Measurements from ENCODE around the gene COPS9.

The COPS9 gene

GRCh38 chr2:240105982-240106381 lies 30.1 kb downstream of the COPS9 start:
- no peak for DNase-seq

DNA sequence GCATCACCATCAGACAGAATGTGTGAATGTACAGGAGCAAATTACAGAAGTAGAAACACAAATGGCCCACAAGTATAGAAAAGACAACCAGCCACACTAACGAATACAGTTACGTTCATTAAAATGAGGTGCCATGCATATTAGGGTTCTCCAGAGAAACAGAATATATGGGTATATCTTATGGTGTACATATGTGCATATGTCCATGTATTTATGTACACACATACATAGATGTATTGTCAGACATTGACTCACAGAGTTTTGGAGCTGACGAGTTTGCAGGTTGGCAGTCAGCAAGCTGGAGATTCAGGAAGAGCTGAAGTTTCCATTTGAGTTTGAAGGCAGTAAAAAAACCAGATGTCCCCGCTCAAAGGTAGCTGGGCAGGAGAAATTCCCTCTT lies 33.0 kb downstream of the COPS9 start:
- no peak for DNase-seq

- DNase-seq = no peak
Observed at GRCh38 chr2:240098349-240098748, 37.8 kb downstream of the COPS9 start.

DNA sequence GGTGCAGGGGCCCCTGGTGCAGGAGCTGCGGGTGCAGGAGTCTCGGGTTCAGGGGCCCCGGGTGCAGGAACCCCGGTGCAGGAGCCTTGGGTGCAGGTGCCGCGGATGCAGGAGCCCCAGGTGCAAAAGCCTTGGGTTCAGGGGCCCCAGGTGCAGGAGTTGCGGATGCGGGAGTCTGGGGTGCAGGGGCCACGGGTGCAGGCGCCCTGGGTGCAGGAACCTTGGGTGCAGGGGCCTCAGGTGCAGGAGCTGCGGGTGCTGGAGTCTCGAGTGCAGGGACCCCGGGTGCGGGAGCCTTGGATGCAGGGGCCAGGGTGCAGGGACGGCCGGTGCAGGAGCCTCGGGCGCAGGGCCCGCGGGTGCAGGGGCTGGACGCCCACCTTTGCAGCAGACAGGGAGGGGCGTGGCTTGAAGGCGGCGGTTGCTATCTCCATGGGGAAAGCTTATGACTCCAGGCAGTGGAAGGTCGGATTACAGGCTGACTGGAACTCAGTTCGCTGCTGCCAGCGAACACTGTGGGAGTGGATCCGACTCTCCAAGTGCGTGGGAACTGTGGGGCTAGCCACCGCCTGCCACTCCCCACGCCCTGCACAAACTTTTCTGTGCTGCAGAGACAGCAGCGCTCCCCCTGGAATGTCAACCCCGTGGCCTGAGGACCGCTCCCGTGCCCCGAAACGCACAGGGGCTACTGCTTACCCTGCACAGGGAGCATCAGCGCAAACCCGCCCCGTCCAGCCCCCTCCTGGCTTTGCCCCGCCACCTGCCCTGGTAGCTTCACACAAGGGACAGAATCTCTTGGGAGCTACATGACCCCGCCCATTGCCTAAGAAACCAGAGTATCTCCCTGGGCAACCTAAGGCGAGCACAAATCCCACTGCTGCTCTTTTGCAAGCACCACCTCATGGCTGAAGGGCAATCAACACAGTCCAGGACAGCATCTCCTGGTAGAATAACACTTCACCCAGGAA lies 40.3 kb downstream of the COPS9 start:
- no peak for DNase-seq

DNA sequence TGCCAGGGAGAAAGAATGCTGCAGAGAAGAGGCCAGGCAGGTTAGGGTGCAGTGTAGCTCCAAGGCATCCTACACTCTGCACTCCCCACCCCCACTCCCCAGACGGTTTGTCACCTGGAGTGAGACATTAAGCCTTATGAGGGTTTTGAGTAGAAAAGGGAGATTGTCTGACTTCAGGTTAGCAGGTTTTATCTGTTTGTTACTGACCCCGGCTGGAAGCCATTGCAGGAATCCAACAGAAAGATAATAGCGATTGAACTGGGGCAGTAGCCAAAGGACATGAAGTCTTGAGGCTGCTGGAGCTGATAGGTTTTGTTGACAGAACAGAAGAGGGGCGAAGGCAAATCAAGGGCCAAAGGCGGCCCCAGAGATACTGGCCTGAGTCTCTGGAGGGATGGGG lies 46.8 kb downstream of the COPS9 start:
- DNase-seq = no peak

DNA sequence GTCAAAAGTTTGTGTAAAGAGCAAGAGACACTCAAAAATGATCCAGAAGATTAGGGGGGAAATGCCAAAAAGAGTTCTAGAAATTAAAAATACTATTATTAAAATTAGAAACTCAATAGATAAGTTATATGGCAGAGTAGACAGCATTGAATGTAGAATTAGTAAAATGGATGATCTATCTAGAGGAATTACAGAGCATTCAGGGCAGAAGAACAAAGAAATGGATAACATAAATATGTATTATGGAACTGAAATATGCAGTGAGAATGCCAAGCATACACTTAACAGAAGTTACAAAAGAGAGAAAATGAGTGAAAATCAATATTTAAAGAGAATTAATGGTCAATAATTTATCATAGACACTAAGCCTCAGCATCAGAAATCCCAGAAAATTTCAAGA lies 49.5 kb downstream of the COPS9 start:
- no peak for DNase-seq

Measured in DMS79 (cell line).